Kidney (tissue), 14 donors: ENCODE data around the gene RBFA. TPM values are rescaled to one million over a fixed set of nuclear protein-coding genes. Genes with fewer than 3 reads are reported as not detected.

ENCODE experiments used
- DNase-seq, 5 donors: peaks; one replicate each; pipeline ENCODE4 v3.0.0-alpha.2; 2013 to 2020
- FAIRE-seq: peaks from 2 replicates; lab custom pipeline; 2012; peaks lifted over from hg19 to GRCh38; lab: Jason Lieb, UNC
- H3K27ac ChIP-seq, 2 donors: one replicate each; pipeline ENCODE4 v1.7.0; 2013; ENCODE audit warnings: low read depth in 2 of 2, low read length in 2 of 2, inconsistent platforms in 1 of 2
- H3K27me3 ChIP-seq: one replicate; pipeline ENCODE4 v1.7.1; 2013; ENCODE audit warnings: low read length, inconsistent platforms; ENCODE audit not compliant: control insufficient read depth, insufficient read depth
- H3K36me3 ChIP-seq, 3 donors: one replicate each; pipeline versions ENCODE4 v1.7.0 to v1.7.1; 2013; ENCODE audit warnings: low read length in 3 of 3, control low read depth in 1 of 3, inconsistent platforms in 1 of 3; ENCODE audit not compliant: insufficient read depth in 3 of 3, control insufficient read depth in 2 of 3
- H3K4me1 ChIP-seq, 3 donors: one replicate each; pipeline versions ENCODE4 v1.7.0 to v1.7.1; 2013; ENCODE audit warnings: low read length in 3 of 3, inconsistent platforms in 1 of 3, low read depth in 1 of 3; ENCODE audit not compliant: control insufficient read depth in 2 of 3, insufficient read depth in 2 of 3
- H3K4me3 ChIP-seq, 3 donors: one replicate each; pipeline versions ENCODE4 v1.7.0 to v1.8.1; 2013; ENCODE audit warnings: low read length in 3 of 3, control low read depth in 1 of 3, inconsistent platforms in 1 of 3
- H3K9ac ChIP-seq, 3 donors: one replicate each; pipeline versions ENCODE4 v1.7.0 to v1.7.1; 2013; ENCODE audit warnings: low read length in 3 of 3, control low read depth in 1 of 3, inconsistent platforms in 1 of 3
- H3K9me3 ChIP-seq, 3 donors: one replicate each; pipeline versions ENCODE4 v1.7.0 to v1.7.1; 2013; ENCODE audit warnings: low read length in 3 of 3, control low read depth in 1 of 3, inconsistent platforms in 1 of 3; ENCODE audit not compliant: control insufficient read depth in 2 of 3, insufficient read depth in 1 of 3
- CTCF ChIP-seq: IDR thresholded peaks from 3 replicates; pipeline ENCODE4 v1.5.1; 2012; ENCODE audit warnings: mild to moderate bottlenecking, moderate library complexity, borderline replicate concordance; ENCODE audit not compliant: insufficient read depth; ENCODE audit errors: extremely low read depth
- intact Hi-C: fragments of 100-400 bp; cut with DNase I; formaldehyde crosslinking; loops from one replicate; pipeline ENCODE4 v1.11.1; 2022
- polyA plus RNA-seq: library from polyadenylated mRNA; stranded (reverse); fragments of 350-450 nt; fragmentation: Illumina TruSeq; extraction: RNeasy Lipid Tissue Mini Kit (QIAGEN cat#74804); gene quantifications from one replicate; pipeline ENCODE4 v1.2.3, GENCODE V29; 2014; ENCODE audit warnings: low read depth, low replicate concordance; ENCODE audit not compliant: insufficient read depth
- total RNA-seq: library from RNA; stranded (reverse); fragmentation: NEBNext Ultra II Directional; extraction: Animal tissue kit (Norgen Biotek cat#: 25700); gene quantifications from one replicate; pipeline ENCODE4 v1.2.1, GENCODE V29; 2021
- donor health status: control.
- donor health status: control.
- donor health status: control.
- donor health status: control.
- donor health status: control.
- donor health status: DM: yes; HTN: yes; CAD: no.
- donor health status: Normal renal cell carcinoma (clear cell type).

RBFA gene
- total and polyA plus RNA-seq, 2 donors from 2014 or later, result 17.7 to 21.4 TPM

- H3K4me3 ChIP-seq, result no peak overlapping the region
- DNase-seq (no peak), FAIRE-seq (no peak)
- intact Hi-C loops, result no loop called here
- no peaks in the 10 kb centered on the region for H3K9me3 ChIP-seq
- no peaks in the 10 kb centered on the region for H3K27me3 ChIP-seq
- no peaks in the 10 kb centered on the region for H3K36me3 ChIP-seq
- TF ChIP-seq CTCF, result no peak
- no peak overlapping the region for H3K9ac ChIP-seq
- H3K27ac ChIP-seq, result no peak overlapping the region
- peaks cover 0 to 6% (median 0%) of the 10 kb centered on the region in 3 donors for H3K4me1 ChIP-seq
Observed at GRCh38 chr18:80000877-80001276, 33.4 kb upstream of the RBFA start.

- H3K9ac ChIP-seq, result no peak overlapping the region
- H3K27me3 ChIP-seq, result no peaks in the 10 kb centered on the region
- H3K4me1 ChIP-seq, result peaks cover 0 to 6% (median 0%) of the 10 kb centered on the region in 3 donors
- no peak for TF ChIP-seq CTCF
- FAIRE-seq, result no peak
- no peak overlapping the region for H3K4me3 ChIP-seq
- H3K9me3 ChIP-seq, result no peaks in the 10 kb centered on the region
- intact Hi-C loops, result no loop called here
- H3K27ac ChIP-seq, result no peak overlapping the region
- no peak for DNase-seq
- H3K36me3 ChIP-seq, result no peaks in the 10 kb centered on the region
Observed at GRCh38 chr18:80002468-80002867, 31.8 kb upstream of the RBFA start.

- Histone ChIP-seq H3K27me3 (no peaks in the 10 kb centered on the region), H3K4me1 (peaks cover 0 to 6% (median 0%) of the 10 kb centered on the region in 3 donors), H3K27ac (no peak overlapping the region), H3K9me3 (no peaks in the 10 kb centered on the region), H3K9ac (no peak overlapping the region), H3K36me3 (no peaks in the 10 kb centered on the region), H3K4me3 (no peak overlapping the region)
- no peak for FAIRE-seq
- TF ChIP-seq CTCF, result no peak
- no peak for DNase-seq
- intact Hi-C loops, result no loop called here
Observed at GRCh38 chr18:80004600-80005342, 29.5 kb upstream of the RBFA start.
